Loucy (cell line): ENCODE data around the gene FHIT.

Experiments
- H2AFZ ChIP-seq: fragments of 200-600 bp; sonication (generic); 2 replicates; pipeline ENCODE4 v1.6.0; 2016; ENCODE audit warnings: antibody characterized with exemption, mild to moderate bottlenecking, low read length, moderate library complexity
- H3F3A ChIP-seq: fragments of 200-600 bp; 2 replicates; pipeline ENCODE4 v1.6.0; 2016; ENCODE audit warnings: antibody characterized with exemption, low read depth, mild to moderate bottlenecking
- H3K27me3 ChIP-seq: fragments of 200-600 bp; sonication (generic); 2 replicates; pipeline ENCODE4 v1.6.1; 2014; ENCODE audit warnings: low read length, mild to moderate bottlenecking; ENCODE audit not compliant: insufficient read depth, poor library complexity, severe bottlenecking
- H3K36me3 ChIP-seq: fragments of 200-600 bp; sonication (generic); 2 replicates; pipeline ENCODE4 v1.6.1; 2016; ENCODE audit warnings: low read length; ENCODE audit not compliant: insufficient read depth
- H3K4me1 ChIP-seq: fragments of 200-600 bp; sonication (generic); 2 replicates; pipeline ENCODE4 v1.5.1; 2014; ENCODE audit warnings: low read length, mild to moderate bottlenecking; ENCODE audit not compliant: insufficient read depth, poor library complexity, severe bottlenecking
- H3K4me2 ChIP-seq: fragments of 200-600 bp; sonication (generic); 2 replicates; pipeline ENCODE4 v1.6.0; 2014; ENCODE audit warnings: antibody characterized with exemption, low read length, low read depth, mild to moderate bottlenecking; ENCODE audit not compliant: poor library complexity, severe bottlenecking
- H3K4me3 ChIP-seq: fragments of 200-600 bp; sonication (generic); 2 replicates; pipeline ENCODE4 v1.5.1; 2014; ENCODE audit warnings: low read length, mild to moderate bottlenecking, mixed read lengths; ENCODE audit not compliant: poor library complexity, severe bottlenecking
- H3K79me2 ChIP-seq: fragments of 200-600 bp; sonication (generic); 2 replicates; pipeline ENCODE4 v1.6.1; 2014; ENCODE audit warnings: low read length; ENCODE audit not compliant: insufficient read depth
- H3K9ac ChIP-seq: fragments of 200-600 bp; sonication (generic); 2 replicates; pipeline ENCODE4 v1.6.0; 2014; ENCODE audit warnings: mild to moderate bottlenecking, low read depth, low read length, moderate library complexity; ENCODE audit not compliant: poor library complexity, severe bottlenecking
- H3K9me2 ChIP-seq: fragments of 200-600 bp; sonication (generic); replicated peaks from 2 replicates; pipeline ENCODE4 v1.6.1; 2016; ENCODE audit warnings: low read depth, low read length, mixed read lengths
- H3K9me3 ChIP-seq: fragments of 200-600 bp; sonication (generic); 2 replicates; pipeline ENCODE4 v1.6.1; 2014; ENCODE audit warnings: mild to moderate bottlenecking, antibody characterized with exemption, low read length, low read depth; ENCODE audit not compliant: insufficient read depth
- H4K20me1 ChIP-seq: fragments of 200-600 bp; sonication (generic); 2 replicates; pipeline ENCODE4 v1.6.0; 2014; ENCODE audit warnings: antibody characterized with exemption, low read length, mild to moderate bottlenecking; ENCODE audit not compliant: insufficient read depth, poor library complexity, severe bottlenecking
- EZH2phosphoT487 ChIP-seq: fragments of 200-600 bp; IDR thresholded peaks from 2 replicates; pipeline ENCODE4 v1.6.1; 2018; ENCODE audit warnings: antibody characterized with exemption, mild to moderate bottlenecking, moderate library complexity, borderline replicate concordance
- TF ChIP-seq, protein P1 (sequence below): fragments of 200-600 bp; sonication (generic); conservative IDR thresholded peaks from 2 replicates; pipeline ENCODE4 v1.5.1; 2014; ENCODE audit warnings: mild to moderate bottlenecking, antibody characterized with exemption, low read length

FHIT gene

GRCh38 chr3:60160111-60160821, 1091.0 kb downstream of the FHIT start:
- no peak overlapping the region for H3K4me3 ChIP-seq
- H3K79me2 ChIP-seq: no peaks in the 10 kb centered on the region
- no peak overlapping the region for H3K4me2 ChIP-seq
- H3K9me3 ChIP-seq: no peaks in the 10 kb centered on the region
- H3F3A ChIP-seq: no peaks in the 10 kb centered on the region
- no peaks in the 10 kb centered on the region for H3K9me2 ChIP-seq
- no peaks in the 10 kb centered on the region for H4K20me1 ChIP-seq
- H3K36me3 ChIP-seq: no peaks in the 10 kb centered on the region
- no peak for TF ChIP-seq EZH2phosphoT487
- H3K4me1 ChIP-seq: no peaks in the 10 kb centered on the region
- no peaks in the 10 kb centered on the region for H3K27me3 ChIP-seq
- peak overlapping the region; percentile 48; the same call in 1 of the 2 replicates for H2AFZ ChIP-seq
- H3K9ac ChIP-seq: no peak overlapping the region

GRCh38 chr3:60158035-60158434, 1093.2 kb downstream of the FHIT start:
- no peaks in the 10 kb centered on the region for H3F3A ChIP-seq
- no peaks in the 10 kb centered on the region for H3K4me1 ChIP-seq
- no peak overlapping the region for H3K4me2 ChIP-seq
- no peaks in the 10 kb centered on the region for H3K36me3 ChIP-seq
- TF ChIP-seq EZH2phosphoT487: no peak
- TF ChIP-seq, protein P1, sequence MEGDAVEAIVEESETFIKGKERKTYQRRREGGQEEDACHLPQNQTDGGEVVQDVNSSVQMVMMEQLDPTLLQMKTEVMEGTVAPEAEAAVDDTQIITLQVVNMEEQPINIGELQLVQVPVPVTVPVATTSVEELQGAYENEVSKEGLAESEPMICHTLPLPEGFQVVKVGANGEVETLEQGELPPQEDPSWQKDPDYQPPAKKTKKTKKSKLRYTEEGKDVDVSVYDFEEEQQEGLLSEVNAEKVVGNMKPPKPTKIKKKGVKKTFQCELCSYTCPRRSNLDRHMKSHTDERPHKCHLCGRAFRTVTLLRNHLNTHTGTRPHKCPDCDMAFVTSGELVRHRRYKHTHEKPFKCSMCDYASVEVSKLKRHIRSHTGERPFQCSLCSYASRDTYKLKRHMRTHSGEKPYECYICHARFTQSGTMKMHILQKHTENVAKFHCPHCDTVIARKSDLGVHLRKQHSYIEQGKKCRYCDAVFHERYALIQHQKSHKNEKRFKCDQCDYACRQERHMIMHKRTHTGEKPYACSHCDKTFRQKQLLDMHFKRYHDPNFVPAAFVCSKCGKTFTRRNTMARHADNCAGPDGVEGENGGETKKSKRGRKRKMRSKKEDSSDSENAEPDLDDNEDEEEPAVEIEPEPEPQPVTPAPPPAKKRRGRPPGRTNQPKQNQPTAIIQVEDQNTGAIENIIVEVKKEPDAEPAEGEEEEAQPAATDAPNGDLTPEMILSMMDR: no peak
- no peaks in the 10 kb centered on the region for H3K27me3 ChIP-seq
- H3K79me2 ChIP-seq: no peaks in the 10 kb centered on the region
- no peak overlapping the region for H2AFZ ChIP-seq
- H3K9me2 ChIP-seq: no peaks in the 10 kb centered on the region
- no peaks in the 10 kb centered on the region for H4K20me1 ChIP-seq
- no peaks in the 10 kb centered on the region for H3K9me3 ChIP-seq
- no peak overlapping the region for H3K9ac ChIP-seq
- no peak overlapping the region for H3K4me3 ChIP-seq

DNA sequence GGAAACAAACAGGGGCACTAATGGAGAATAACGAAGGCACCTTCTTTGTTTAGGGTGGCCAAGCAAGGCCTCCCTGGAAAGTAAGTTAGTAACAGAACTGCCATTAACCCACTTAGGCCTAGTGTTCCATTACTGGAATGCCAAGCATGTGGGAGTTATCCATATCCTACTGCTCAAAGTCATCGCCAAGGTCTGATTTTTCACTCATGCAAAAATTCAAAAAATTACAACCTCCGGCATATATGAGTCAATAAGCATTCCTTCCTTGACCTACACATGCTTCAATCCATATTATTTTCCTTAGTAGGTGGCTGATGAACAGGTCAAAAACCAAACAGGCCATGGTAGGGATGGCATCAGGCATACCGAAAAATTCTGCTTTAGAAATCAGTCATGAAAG, 1097.2 kb downstream of the FHIT start:
- Histone ChIP-seq H3K79me2 (no peaks in the 10 kb centered on the region), H2AFZ (no peak overlapping the region), H3K9me3 (no peaks in the 10 kb centered on the region), H3F3A (no peaks in the 10 kb centered on the region), H3K4me2 (no peak overlapping the region), H3K4me1 (no peaks in the 10 kb centered on the region), H3K9ac (no peak overlapping the region), H3K27me3 (no peaks in the 10 kb centered on the region), H3K4me3 (no peak overlapping the region), H3K36me3 (no peaks in the 10 kb centered on the region), H3K9me2 (no peaks in the 10 kb centered on the region), H4K20me1 (no peaks in the 10 kb centered on the region)
- TF ChIP-seq, protein P1: no peak
- TF ChIP-seq EZH2phosphoT487: no peak
